ENCODE results near the gene KDF1.

GRCh38 chr1:26996665-26997064, 36.4 kb upstream of the KDF1 start:
- no peak for TF ChIP-seq CTCF (IDR thresholded peaks at IDR 0.05 in 4 of 5, conservative IDR thresholded peaks at IDR 0.05 in 1 of 5)
- no peak for TF ChIP-seq POLR2A (IDR thresholded peaks at IDR 0.05)

Measured in gastrocnemius medialis (tissue), 4 donors.